Osteoblast (primary cell): ENCODE data around the gene HSPA9. TPM values are rescaled to one million over a fixed set of nuclear protein-coding genes. Genes with fewer than 3 reads are reported as not detected.

Experiments
- DNase-seq: peaks from one replicate; pipeline ENCODE4 v3.0.0; 2011; ENCODE audit warnings: low spot score, mixed read lengths; ENCODE audit not compliant: insufficient read length; ENCODE audit errors: missing footprints
- H2AFZ ChIP-seq: 2 replicates; pipeline ENCODE4 v1.6.0; 2011; ENCODE audit warnings: mild to moderate bottlenecking, low read length
- H3K27ac ChIP-seq: 2 replicates; pipeline ENCODE4 v1.5.1; 2011; ENCODE audit warnings: mild to moderate bottlenecking, low read depth, low read length, moderate library complexity
- H3K27me3 ChIP-seq: 2 replicates; pipeline ENCODE4 v1.6.0; 2012; ENCODE audit warnings: mild to moderate bottlenecking, control low read depth, inconsistent platforms, low read length, moderate library complexity; ENCODE audit not compliant: insufficient read depth
- H3K36me3 ChIP-seq: 2 replicates; pipeline ENCODE4 v1.5.1; 2011; ENCODE audit warnings: mild to moderate bottlenecking, low read length, control low read depth, moderate library complexity; ENCODE audit not compliant: insufficient read depth
- H3K4me1 ChIP-seq: 2 replicates; pipeline ENCODE4 v1.5.1; 2011; ENCODE audit warnings: mild to moderate bottlenecking, low read length, control low read depth, moderate library complexity; ENCODE audit not compliant: insufficient read depth
- H3K4me2 ChIP-seq: 2 replicates; pipeline ENCODE4 v1.6.0; 2011; ENCODE audit warnings: mild to moderate bottlenecking, low read length; ENCODE audit not compliant: insufficient read depth
- H3K4me3 ChIP-seq: fragments of 200-600 bp; sonication (generic); 3 replicates; pipeline ENCODE4 v1.5.1; 2012; ENCODE audit warnings: mild to moderate bottlenecking, low read length, inconsistent platforms; ENCODE audit not compliant: insufficient read depth
- H3K79me2 ChIP-seq: 2 replicates; pipeline ENCODE4 v1.6.0; 2012; ENCODE audit warnings: mild to moderate bottlenecking, low read length, control low read depth, inconsistent platforms; ENCODE audit not compliant: insufficient read depth
- H3K9me3 ChIP-seq: 2 replicates; pipeline ENCODE4 v1.5.1; 2011; ENCODE audit warnings: low read depth, low read length, control low read depth
- H4K20me1 ChIP-seq: 2 replicates; pipeline ENCODE4 v1.6.0; 2012; ENCODE audit warnings: mild to moderate bottlenecking, low read length, control low read depth; ENCODE audit not compliant: insufficient read depth
- CTCF ChIP-seq: IDR thresholded peaks from 2 replicates; pipeline ENCODE4 v1.5.1; 2011; ENCODE audit warnings: mild to moderate bottlenecking, low read depth, low read length, moderate library complexity; ENCODE audit errors: extremely low read depth
- total RNA-seq: library from RNA; depleted of rRNA; stranded (reverse); fragments of >200 nt; gene quantifications from 2 replicates; pipeline ENCODE4 v1.2.3, GENCODE V29; 2012

Gene HSPA9
- total RNA-seq, 1 donor, result 624 TPM

- H3K36me3 ChIP-seq, result peaks cover 47% of the 10 kb centered on the region
- H4K20me1 ChIP-seq, result no peaks in the 10 kb centered on the region
- no peak overlapping the region for H3K27ac ChIP-seq
- no peak for DNase-seq
- no peaks in the 10 kb centered on the region for H3K9me3 ChIP-seq
- H2AFZ ChIP-seq, result no peak overlapping the region
- TF ChIP-seq CTCF, result no peak
- no peaks in the 10 kb centered on the region for H3K4me1 ChIP-seq
- no peak overlapping the region for H3K4me3 ChIP-seq
- no peaks in the 10 kb centered on the region for H3K27me3 ChIP-seq
- peaks cover 48% of the 10 kb centered on the region for H3K79me2 ChIP-seq
- no peak overlapping the region for H3K4me2 ChIP-seq
These were observed 22.5 kb downstream of the HSPA9 start for GRCh38 chr5:138552657-138553056.

GRCh38 chr5:138549414-138549813 is 25.8 kb downstream of the HSPA9 start:
- Histone ChIP-seq H4K20me1 (peaks cover 8% of the 10 kb centered on the region), H2AFZ (no peak overlapping the region), H3K36me3 (peaks cover 15% of the 10 kb centered on the region), H3K27me3 (no peaks in the 10 kb centered on the region), H3K4me1 (peaks cover 19% of the 10 kb centered on the region), H3K79me2 (peaks cover 69% of the 10 kb centered on the region), H3K4me2 (no peak overlapping the region), H3K9me3 (no peaks in the 10 kb centered on the region), H3K4me3 (no peak overlapping the region), H3K27ac (no peak overlapping the region)
- no peak for DNase-seq
- TF ChIP-seq CTCF, result no peak

- Histone ChIP-seq H3K27me3 (no peaks in the 10 kb centered on the region), H3K4me2 (peak overlapping the region; percentile 41), H3K79me2 (peaks cover 89% of the 10 kb centered on the region), H3K36me3 (peaks cover 1% of the 10 kb centered on the region), H3K27ac (peak overlapping the region; percentile 62), H2AFZ (no peak overlapping the region), H3K4me3 (no peak overlapping the region), H4K20me1 (peaks cover 20% of the 10 kb centered on the region), H3K4me1 (peaks cover 30% of the 10 kb centered on the region), H3K9me3 (no peaks in the 10 kb centered on the region)
- DNase-seq, result peak; percentile 82
- no peak for TF ChIP-seq CTCF
These were observed 29.2 kb downstream of the HSPA9 start for GRCh38 chr5:138545919-138546562.

GRCh38 chr5:138544181-138545134 is 30.7 kb downstream of the HSPA9 start:
- DNase-seq, result peak; percentile 73
- Histone ChIP-seq H3K79me2 (peaks cover 96% of the 10 kb centered on the region), H3K4me2 (peak overlapping the region; percentile 90), H2AFZ (peak overlapping the region; percentile 13), H3K4me1 (peaks cover 40% of the 10 kb centered on the region), H3K36me3 (peaks cover 12% of the 10 kb centered on the region), H4K20me1 (peaks cover 35% of the 10 kb centered on the region), H3K27ac (peak overlapping the region; percentile 100), H3K27me3 (no peaks in the 10 kb centered on the region), H3K9me3 (no peaks in the 10 kb centered on the region), H3K4me3 (peak overlapping the region; percentile 77)
- TF ChIP-seq CTCF, result no peak
